AG09319 (cell line): ENCODE measurements around the gene RHOT2.

Source experiments
- DNase-seq: peaks from one replicate; pipeline ENCODE4 v3.0.0-alpha.2; 2010; ENCODE audit warnings: low read depth; ENCODE audit errors: extremely low read depth
- TF ChIP-seq, protein P1 (sequence below): IDR thresholded peaks from 2 replicates; pipeline ENCODE4 v1.5.1; 2011; ENCODE audit warnings: low read depth, mild to moderate bottlenecking, inconsistent platforms, low read length, moderate library complexity

The RHOT2 gene

GRCh38 chr16:645852-646678, 21.9 kb upstream of the RHOT2 start:
- TF ChIP-seq, protein P1, sequence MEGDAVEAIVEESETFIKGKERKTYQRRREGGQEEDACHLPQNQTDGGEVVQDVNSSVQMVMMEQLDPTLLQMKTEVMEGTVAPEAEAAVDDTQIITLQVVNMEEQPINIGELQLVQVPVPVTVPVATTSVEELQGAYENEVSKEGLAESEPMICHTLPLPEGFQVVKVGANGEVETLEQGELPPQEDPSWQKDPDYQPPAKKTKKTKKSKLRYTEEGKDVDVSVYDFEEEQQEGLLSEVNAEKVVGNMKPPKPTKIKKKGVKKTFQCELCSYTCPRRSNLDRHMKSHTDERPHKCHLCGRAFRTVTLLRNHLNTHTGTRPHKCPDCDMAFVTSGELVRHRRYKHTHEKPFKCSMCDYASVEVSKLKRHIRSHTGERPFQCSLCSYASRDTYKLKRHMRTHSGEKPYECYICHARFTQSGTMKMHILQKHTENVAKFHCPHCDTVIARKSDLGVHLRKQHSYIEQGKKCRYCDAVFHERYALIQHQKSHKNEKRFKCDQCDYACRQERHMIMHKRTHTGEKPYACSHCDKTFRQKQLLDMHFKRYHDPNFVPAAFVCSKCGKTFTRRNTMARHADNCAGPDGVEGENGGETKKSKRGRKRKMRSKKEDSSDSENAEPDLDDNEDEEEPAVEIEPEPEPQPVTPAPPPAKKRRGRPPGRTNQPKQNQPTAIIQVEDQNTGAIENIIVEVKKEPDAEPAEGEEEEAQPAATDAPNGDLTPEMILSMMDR: no peak
- no peak for DNase-seq

DNA sequence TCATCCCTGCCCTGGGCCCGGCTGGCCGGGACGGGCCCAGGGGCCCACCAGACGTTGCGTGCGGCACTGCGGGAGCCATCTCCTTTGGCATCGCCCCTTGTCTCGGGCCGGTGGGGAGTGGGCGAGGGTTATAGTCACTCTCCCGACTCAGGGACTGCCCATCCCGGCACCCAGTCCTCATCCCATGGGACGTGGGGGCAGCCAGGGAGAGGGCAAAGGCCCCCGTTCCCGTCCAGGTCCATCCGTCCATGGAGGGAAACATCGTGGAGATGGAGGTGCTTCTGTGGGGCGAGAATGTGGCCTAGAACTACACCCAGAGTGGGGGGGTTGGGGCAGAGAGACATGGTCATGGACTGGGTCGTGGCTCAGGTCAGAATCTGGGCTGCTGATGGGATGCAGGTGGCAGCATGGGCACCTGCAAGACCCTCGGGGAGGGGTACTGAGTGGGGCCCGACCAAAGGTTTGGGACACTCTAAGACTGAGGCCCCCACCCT, 21.2 kb upstream of the RHOT2 start:
- TF ChIP-seq, protein P1: no peak
- no peak for DNase-seq

DNA sequence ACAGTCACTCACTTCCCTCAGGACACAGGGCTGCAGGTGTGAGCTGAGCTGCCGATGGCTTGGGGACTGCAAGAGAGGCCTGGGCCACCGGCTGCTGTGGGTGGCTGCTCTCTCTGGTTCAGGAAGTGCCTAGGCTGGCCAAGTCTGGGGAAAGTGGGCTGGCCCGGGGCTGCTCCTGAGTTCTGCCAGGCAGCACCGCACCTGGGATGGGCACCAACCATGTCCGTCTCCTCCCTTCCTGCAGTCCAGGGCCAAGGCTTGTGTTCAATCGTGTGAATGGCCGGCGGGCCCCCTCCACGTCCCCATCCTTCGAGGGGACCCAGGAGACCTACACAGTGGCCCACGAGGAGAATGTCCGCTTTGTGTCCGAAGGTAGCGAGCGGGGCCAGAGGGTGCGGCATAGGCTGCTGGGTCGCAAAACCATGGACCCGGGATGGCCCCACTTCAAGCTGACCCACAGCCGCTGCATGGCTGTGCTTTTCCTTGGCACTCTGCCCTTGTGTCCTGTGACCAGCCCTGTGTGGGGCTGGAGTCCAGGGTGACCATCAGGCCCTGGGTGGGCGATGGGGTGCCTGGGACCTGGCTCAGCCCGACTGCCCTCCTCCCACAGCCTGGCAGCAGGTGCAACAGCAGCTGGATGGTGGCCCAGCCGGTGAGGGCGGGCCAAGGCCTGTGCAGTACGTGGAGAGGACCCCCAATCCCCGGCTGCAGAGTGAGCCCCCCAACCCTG, 20.6 kb upstream of the RHOT2 start:
- DNase-seq: no peak
- TF ChIP-seq, protein P1: no peak

GRCh38 chr16:648071-648780, 19.7 kb upstream of the RHOT2 start:
- no peak for DNase-seq

GRCh38 chr16:648781-649589, 18.9 kb upstream of the RHOT2 start, which contains the start of gene WDR90:
TSS of gene WDR90 (plus strand) at chr16:649365. CDS start at chr16:649417, 52 bp downstream.
- TF ChIP-seq, protein P1: no peak
- peak; percentile 70 for DNase-seq

More at GRCh38 chr16:648071-648780, 19.7 kb upstream of the RHOT2 start:
- TF ChIP-seq, protein P1: peak; percentile 43

DNA sequence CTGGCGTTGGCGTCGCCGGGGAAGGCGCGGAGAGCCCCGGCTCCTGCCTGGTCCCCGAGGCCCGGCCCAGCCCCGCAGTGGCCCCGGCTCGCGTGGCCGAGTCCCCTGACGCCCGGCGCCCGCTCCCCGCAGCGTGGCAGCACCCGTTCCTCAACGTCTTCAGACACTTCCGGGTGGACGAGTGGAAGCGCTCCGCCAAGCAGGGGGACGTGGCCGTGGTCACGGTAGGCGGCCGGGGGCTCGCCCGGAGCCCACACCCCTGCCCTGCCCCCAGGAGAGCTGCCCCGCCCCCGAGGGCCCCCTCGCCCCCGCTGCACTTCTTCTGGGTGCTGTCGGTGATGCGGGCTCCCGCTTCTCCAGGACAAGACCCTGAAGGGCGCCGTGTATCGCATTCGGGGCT, 18.3 kb upstream of the RHOT2 start:
- TF ChIP-seq, protein P1: no peak
- DNase-seq: no peak
